ENCODE measurements around the gene THOC5.

DNA sequence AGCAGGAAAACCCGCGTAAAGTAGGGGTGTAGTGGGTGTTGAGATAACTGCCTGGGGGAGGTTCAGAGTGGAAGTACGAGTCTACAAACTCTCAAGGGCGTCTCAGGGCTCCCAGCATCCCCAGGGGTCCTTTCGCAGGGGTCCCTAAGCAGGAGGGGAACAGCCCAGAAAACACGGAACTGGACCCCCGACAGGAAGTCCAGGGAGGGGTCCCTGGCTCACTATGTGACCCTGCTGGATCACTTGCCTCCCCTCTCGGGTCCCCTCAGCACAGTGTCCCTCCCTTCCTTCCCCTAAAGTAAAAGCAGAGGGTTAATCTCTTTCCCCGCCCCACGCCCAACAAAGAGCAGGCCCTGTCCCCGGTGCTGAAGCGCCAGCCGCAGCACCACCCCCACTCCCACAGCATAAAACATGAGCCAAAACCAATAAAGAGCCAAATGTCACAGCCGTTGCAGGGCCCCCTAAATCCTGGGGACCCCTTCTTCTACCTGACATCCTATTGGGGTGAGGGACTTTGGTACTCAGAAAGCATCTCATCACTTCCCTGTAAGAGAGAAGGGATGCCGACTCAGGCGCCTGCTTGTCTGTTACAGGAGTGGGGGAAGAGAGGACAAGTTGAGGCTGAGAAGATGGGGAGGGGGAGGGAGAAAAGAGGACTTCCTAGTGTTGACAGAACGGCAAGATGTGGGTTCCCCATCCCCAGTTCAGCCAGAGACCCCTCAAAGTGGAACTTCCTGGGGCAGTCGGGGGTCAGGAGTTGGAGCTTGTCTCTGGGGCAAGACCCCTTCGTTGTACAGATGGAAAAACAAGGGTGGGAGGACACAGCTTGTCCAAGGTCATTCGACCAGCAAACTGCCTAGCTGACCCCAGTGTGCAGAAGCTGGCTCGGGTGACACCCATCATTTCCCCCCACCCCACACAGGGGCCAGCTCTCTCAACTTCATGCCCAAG, 75.0 kb downstream of the THOC5 start:
- TF ChIP-seq, protein P1, sequence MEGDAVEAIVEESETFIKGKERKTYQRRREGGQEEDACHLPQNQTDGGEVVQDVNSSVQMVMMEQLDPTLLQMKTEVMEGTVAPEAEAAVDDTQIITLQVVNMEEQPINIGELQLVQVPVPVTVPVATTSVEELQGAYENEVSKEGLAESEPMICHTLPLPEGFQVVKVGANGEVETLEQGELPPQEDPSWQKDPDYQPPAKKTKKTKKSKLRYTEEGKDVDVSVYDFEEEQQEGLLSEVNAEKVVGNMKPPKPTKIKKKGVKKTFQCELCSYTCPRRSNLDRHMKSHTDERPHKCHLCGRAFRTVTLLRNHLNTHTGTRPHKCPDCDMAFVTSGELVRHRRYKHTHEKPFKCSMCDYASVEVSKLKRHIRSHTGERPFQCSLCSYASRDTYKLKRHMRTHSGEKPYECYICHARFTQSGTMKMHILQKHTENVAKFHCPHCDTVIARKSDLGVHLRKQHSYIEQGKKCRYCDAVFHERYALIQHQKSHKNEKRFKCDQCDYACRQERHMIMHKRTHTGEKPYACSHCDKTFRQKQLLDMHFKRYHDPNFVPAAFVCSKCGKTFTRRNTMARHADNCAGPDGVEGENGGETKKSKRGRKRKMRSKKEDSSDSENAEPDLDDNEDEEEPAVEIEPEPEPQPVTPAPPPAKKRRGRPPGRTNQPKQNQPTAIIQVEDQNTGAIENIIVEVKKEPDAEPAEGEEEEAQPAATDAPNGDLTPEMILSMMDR (IDR thresholded peaks at IDR 0.05; ENCODE audit: poor library complexity) = no peak
- no peak for TF ChIP-seq EZH2 (IDR thresholded peaks at IDR 0.05; ENCODE audit: borderline replicate concordance)
- TF ChIP-seq EZH2phosphoT487 (IDR thresholded peaks at IDR 0.05; ENCODE audit: low read depth, severe bottlenecking, unreplicated experiment) = peak; percentile 59

Measured in hepatocyte (in vitro differentiated cells).